HFF-Myc (cell line): ENCODE results near the gene GFM2.

Experiments used
- DNase-seq: peaks from one replicate; pipeline ENCODE4 v3.0.0-alpha.2; 2011; ENCODE audit warnings: low read depth; ENCODE audit errors: extremely low read depth
- H3K4me3 ChIP-seq: replicated peaks from 2 replicates; pipeline ENCODE4 v1.5.1; 2011; ENCODE audit warnings: low read depth, mild to moderate bottlenecking, control low read depth, low read length
- CTCF ChIP-seq: IDR thresholded peaks from 2 replicates; pipeline ENCODE4 v1.5.1; 2012; ENCODE audit warnings: mild to moderate bottlenecking, low read depth, low read length, control low read depth; ENCODE audit errors: missing control alignments

GFM2 gene

GRCh38 chr5:74786851-74787250 lies 19.9 kb upstream of the GFM2 start:
- no peak overlapping the region for H3K4me3 ChIP-seq
- DNase-seq: no peak
- no peak for TF ChIP-seq CTCF

GRCh38 chr5:74778609-74779008 lies 11.7 kb upstream of the GFM2 start:
- TF ChIP-seq CTCF: no peak
- no peak overlapping the region for H3K4me3 ChIP-seq
- DNase-seq: no peak

- no peak for DNase-seq
- no peak overlapping the region for H3K4me3 ChIP-seq
- TF ChIP-seq CTCF: no peak
These were observed 5.4 kb upstream of the GFM2 start for GRCh38 chr5:74772359-74772758.

- H3K4me3 ChIP-seq: peak overlapping the region; percentile 98
- no peak for DNase-seq
- no peak for TF ChIP-seq CTCF
These were observed 629 bp upstream of the GFM2 start for GRCh38 chr5:74767579-74767913.

- no peak for TF ChIP-seq CTCF
- DNase-seq: no peak
- peak overlapping the region; percentile 98 for H3K4me3 ChIP-seq
These were observed 484 bp downstream of the GFM2 start for GRCh38 chr5:74766418-74766848.

GRCh38 chr5:74765929-74766328 lies 988 bp downstream of the GFM2 start:
- DNase-seq: no peak
- no peak for TF ChIP-seq CTCF

GRCh38 chr5:74765201-74765600 lies 1.7 kb downstream of the GFM2 start:
- peak overlapping the region; percentile 98 for H3K4me3 ChIP-seq
- DNase-seq: no peak
- no peak for TF ChIP-seq CTCF

More at GRCh38 chr5:74765929-74766328, 988 bp downstream of the GFM2 start:
- peak overlapping the region; percentile 98 for H3K4me3 ChIP-seq
